HUDEP-2 (cell line): Measurements from ENCODE around the gene DNAL1.
"Not testable (repeated sequence)": the region's sequence is repeated elsewhere in the genome, so short reads cannot be mapped to it uniquely, and the experiment has no call there.

Experiments used
- DNase-seq, 76 experiments: peaks; one replicate each; lab custom pipeline; 2025; ENCODE audit not compliant: unreplicated experiment in 76 of 76; lab: John Stamatoyannopoulos, UW

The DNAL1 gene

GRCh38 chr14:73644531-73645247 is at the start of gene DNAL1:
Gene DNAL1, plus strand, starts transcription at chr14:73644986. Its CDS starts 54 bp downstream, at chr14:73645040.
- DNase-seq, result peak in 75 of 76 experiments; percentile 19 to 92 (median 85)

DNA sequence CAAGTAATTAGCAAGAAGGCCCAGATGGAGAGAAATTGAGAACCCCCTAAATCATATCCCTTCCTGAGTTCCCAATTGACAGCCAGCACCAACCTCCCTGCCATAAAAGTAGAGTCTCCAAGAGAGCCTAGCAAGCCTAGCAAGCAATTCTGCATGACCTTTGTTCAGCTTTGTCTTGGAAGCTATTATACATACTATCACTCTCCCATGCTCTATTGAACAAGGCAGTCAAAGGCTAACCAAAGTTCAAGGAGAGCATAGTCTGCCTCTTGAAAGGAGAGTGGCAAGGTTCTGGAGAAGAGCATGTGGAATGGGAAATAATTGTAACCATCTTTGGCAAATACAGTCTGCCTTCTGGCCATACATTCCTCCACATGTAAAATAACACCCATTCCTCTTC is 45.3 kb upstream of the DNAL1 start:
- DNase-seq, result no peak

GRCh38 chr14:73602994-73603393 is 41.8 kb upstream of the DNAL1 start:
- no peak for DNase-seq

- DNase-seq, result no peak
Observed at GRCh38 chr14:73606271-73606670, 38.5 kb upstream of the DNAL1 start.

DNA sequence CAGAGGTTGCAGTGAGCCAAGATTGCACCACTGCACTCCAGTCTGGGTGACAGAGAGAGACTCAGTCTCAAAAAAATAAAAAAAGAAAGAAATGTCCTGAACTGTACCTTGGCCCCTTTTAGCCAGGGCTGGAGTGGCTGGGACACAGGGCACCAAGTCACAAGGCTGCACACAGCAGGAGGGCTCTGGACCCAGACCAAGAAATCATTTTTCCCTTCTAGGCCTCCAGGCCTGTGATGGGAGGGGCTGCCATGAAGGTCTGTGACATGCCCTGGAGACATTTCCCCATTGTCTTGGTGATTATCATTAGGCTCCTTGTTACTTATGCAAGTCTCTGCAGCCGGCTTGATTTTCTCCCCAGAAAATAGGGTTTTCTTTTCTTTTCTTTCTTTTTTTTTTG is 37.5 kb upstream of the DNAL1 start:
- no peak for DNase-seq

GRCh38 chr14:73610687-73611086 is 34.1 kb upstream of the DNAL1 start:
- no peak for DNase-seq

DNA sequence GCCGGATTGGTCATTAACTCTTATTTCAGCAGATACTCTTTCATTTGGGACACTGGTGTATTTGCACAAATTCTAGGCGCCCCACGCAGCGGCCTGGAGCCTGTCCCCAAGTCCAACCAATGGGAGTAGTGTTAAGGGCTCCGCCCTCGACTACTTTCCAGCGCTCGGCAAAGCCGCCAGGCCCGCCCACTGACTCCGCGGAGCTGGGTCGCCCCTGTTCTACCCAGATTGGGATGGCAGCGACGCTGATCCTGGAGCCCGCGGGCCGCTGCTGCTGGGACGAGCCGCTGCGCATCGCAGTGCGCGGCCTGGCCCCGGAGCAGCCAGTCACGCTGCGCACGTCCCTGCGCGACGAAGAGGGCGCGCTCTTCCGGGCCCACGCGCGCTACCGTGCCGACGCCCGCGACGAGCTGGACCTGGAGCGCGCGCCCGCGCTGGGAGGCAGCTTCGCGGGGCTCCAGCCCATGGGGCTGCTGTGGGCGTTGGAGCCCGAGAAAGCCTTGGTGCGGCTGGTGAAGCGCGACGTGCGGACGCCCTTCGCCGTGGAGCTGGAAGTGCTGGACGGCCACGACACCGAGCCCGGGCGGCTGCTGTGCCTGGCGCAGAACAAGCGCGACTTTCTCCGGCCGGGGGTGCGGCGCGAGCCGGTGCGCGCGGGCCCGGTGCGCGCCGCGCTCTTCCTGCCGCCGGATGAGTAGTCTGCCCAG is 32.3 kb upstream of the DNAL1 start, which contains the start of gene ACOT6:
Gene ACOT6, plus strand, starts transcription at position 179 of the 707 bp plus-strand sequence. Its CDS starts 55 bp downstream, at position 234.
- DNase-seq, result peak in 63 of 76 experiments; percentile 8 to 69 (median 43)

GRCh38 chr14:73613046-73613383 is 31.8 kb upstream of the DNAL1 start:
- DNase-seq, result peak in 1 of 76 experiments; percentile 22

DNA sequence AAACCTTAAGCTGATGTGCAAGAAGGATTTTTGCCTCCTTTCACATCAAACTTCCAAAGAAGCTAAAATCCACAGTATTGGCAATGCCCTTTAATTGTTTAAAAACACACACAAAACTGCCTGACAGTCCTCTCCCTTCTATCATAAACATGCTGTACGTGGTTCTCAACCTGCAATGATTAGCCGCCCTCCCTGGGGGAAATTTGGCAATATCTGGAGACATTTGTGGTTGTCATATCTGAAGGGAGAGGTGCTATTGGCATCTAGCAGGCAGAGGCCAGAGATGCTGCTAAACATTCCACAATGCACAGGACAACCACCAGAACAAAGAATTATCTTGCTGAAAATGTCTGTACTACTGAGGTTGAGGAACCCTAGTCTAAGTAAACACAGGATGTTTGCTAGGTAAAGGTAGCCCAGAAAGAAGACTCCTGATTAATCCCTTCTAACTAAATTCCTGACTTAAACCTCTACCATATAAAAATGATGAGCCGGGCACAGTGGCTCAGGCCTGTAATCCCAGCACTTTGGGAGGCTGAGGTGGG is 31.3 kb upstream of the DNAL1 start:
- peak in 1 of 76 experiments; percentile 10 for DNase-seq

GRCh38 chr14:73616831-73617230 is 28.0 kb upstream of the DNAL1 start:
- no peak for DNase-seq

DNA sequence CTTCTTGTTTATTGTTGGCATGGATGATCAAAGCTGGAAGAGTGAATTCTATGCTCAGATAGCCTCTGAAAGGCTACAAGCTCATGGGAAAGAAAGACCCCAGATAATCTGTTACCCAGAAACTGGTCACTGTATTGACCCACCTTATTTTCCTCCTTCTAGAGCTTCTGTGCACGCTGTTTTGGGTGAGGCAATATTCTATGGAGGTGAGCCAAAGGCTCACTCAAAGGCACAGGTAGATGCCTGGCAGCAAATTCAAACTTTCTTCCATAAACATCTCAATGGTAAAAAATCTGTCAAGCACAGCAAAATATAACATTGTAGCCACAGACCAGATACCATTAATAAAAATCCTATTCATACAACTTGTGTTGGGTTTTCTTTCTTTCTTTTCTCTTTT is 25.3 kb upstream of the DNAL1 start:
- no peak for DNase-seq

DNA sequence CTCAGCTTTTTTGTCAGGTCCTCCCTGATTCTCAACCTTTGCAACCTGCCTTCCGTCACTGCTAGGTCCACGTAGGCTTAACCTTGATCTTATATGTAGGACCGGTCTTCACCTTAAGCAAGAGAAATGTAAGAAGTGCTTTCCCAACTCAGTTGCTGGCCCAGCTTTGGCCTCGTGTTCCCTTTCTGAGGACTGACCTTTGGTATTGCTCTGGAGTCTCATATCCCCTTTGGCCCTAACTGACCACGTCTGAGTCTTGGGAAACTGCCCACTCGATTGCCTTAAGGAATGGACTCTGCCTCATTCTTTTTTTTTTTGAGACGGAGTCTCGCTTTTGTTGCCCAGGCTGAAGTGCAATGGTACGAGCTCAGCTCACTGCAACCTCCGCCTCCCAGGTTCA is 24.5 kb upstream of the DNAL1 start:
- DNase-seq, result no peak

- no peak for DNase-seq
Observed at GRCh38 chr14:73623504-73624054, 21.2 kb upstream of the DNAL1 start.

GRCh38 chr14:73625706-73626105 is 19.1 kb upstream of the DNAL1 start:
- no peak for DNase-seq

DNA sequence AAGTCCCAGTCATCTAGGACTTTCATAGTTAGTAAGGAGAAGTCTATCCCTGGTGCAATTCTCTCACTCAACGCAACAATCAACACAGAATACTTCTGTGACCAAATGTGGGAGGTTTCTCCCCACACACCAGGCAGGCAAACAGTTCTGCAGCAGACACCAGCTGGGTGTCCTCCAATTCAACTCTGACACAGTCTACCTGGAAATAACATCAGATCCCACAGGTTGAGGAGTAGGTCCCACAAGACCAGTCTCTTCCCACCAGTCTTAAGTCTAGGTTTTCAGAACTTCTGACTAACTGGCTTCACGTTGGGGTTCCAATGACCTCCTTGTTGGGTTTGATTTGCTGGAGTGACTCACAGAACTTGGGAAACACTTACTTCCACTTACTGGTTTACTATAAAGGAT is 17.6 kb upstream of the DNAL1 start:
- no peak for DNase-seq

DNA sequence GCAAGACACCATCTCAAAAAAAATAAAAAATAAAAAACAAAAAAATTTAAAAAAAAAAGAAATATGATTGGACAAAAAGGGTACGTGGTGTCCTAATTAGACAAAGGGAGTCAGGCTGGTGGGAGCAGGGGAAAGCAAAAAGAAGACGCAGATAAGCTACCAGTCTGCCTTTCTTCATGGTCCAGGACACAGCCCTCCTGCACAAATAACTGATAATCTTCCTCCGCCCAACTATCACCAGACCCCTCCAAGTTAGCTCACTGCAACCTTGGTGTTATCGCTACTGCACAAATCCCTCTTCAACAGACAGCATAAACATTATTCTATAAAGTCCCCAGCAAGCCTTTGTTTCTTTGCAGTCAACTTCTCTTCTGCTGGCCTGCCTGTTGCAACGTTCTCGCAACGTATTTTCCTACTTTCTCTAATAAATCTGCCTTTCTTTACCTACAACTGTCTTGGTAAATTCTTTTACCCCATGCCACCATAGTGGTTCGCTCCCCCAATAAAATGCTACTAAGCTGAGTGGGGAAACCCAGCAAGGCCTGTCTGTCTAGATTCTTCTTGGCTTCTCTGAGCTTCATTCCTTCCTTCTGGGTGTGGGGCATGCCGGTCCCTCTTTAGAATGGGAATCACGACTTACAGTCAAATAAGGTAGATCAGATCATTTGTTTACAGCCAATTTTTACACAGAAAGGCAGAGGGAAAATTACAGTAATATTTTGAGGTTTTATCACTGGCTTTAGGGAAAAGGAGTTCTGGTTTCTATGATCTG is 14.6 kb upstream of the DNAL1 start:
- peak in 23 of 76 experiments; percentile 2 to 68 (median 22) for DNase-seq

GRCh38 chr14:73633116-73634010 is 11.4 kb upstream of the DNAL1 start:
- peak in 59 of 76 experiments; percentile 5 to 69 (median 32) for DNase-seq

DNA sequence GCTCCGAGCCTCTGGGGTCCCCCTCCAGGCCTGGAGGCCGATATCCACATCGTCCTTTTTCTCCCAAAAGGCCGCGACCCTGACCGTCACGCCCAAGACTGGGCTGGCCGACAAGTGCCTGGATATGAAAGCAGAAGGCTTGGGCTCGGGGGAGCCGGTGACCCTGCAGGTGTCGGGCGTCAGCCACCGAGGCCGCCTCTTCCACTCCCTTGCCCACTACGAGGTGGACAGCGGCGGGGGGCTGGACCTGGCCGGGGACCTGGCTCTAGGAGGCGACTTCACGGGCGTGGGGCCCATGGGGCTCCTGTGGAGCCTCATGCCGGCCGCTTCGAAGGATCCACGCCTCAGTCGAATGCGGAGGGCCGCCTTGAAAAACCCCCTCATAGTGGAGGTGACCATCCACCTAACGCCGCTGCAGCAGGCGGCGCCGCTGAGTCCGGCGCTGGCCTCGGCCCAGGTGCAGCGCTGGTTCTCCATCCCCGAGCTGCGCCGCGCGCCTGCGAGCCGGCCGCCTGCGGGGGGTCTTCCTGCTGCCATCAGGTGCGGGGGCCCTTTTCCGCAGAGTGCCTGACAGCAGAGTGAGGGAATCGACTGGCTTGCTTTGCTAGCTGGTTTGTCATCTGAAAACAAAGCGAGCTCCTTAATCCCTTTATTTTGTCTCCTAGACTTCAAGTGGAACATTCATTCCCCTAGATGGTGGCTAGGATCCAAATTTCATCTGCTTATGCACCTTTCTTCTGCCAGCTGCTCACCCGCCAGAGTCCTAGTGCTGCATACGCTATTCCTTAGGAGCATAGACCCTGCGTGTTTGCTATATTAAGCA is 10.6 kb upstream of the DNAL1 start:
- DNase-seq, result no peak

DNA sequence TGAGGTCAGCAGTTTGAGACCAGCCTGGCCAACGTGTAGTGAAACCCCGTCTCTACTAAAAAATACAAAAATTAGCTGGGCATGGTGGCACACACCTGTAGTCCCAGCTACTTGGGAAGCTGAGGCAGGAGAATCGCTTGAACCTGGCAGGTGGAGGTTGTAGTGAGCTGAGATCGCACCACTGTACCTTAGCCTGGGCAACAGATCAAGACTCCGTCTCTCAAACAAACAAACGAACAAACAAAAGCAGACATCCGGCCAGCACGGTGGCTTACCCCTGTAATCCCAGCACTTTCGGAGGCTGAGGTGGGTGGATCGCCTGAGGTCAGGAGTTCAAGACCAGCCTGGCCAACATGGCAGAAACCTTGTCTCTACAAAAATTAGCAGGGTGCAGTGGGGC is 8.4 kb upstream of the DNAL1 start:
- DNase-seq, result not testable (repeated sequence)
